LNCaP clone FGC (cell line): ENCODE results near the gene NMS.

ENCODE experiments used
- DNase-seq: peaks from one replicate; pipeline ENCODE4 v3.0.0-alpha.2; 2011; ENCODE audit warnings: low read depth
- H3K4me3 ChIP-seq: 2 replicates; pipeline ENCODE4 v1.5.1; 2011; ENCODE audit warnings: mild to moderate bottlenecking, low read depth, low read length, control low read depth
- CTCF ChIP-seq: IDR thresholded peaks from 2 replicates; pipeline ENCODE4 v1.5.1; 2012; ENCODE audit warnings: mild to moderate bottlenecking; ENCODE audit not compliant: control insufficient read depth, insufficient read depth; ENCODE audit errors: extremely low read depth

NMS gene

GRCh38 chr2:100483895-100484294 lies 13.6 kb downstream of the NMS start:
- DNase-seq: no peak
- TF ChIP-seq CTCF: no peak

GRCh38 chr2:100484390-100484789 lies 14.1 kb downstream of the NMS start:
- no peak overlapping the region for H3K4me3 ChIP-seq
- no peak for TF ChIP-seq CTCF
- DNase-seq: no peak

More at GRCh38 chr2:100483895-100484294, 13.6 kb downstream of the NMS start:
- no peak overlapping the region for H3K4me3 ChIP-seq

GRCh38 chr2:100485396-100485795 lies 15.1 kb downstream of the NMS start:
- TF ChIP-seq CTCF: no peak
- DNase-seq: no peak
- no peak overlapping the region for H3K4me3 ChIP-seq

GRCh38 chr2:100494712-100495111 lies 24.4 kb downstream of the NMS start:
- no peak for DNase-seq
- no peak for TF ChIP-seq CTCF
- H3K4me3 ChIP-seq: no peak overlapping the region

GRCh38 chr2:100502782-100503181 lies 32.5 kb downstream of the NMS start:
- DNase-seq: no peak
- H3K4me3 ChIP-seq: no peak overlapping the region

GRCh38 chr2:100504542-100504941 lies 34.3 kb downstream of the NMS start:
- no peak for DNase-seq
- no peak overlapping the region for H3K4me3 ChIP-seq
- TF ChIP-seq CTCF: no peak

More at GRCh38 chr2:100502782-100503181, 32.5 kb downstream of the NMS start:
- no peak for TF ChIP-seq CTCF

GRCh38 chr2:100509066-100509465 lies 38.8 kb downstream of the NMS start:
- no peak for DNase-seq
- no peak overlapping the region for H3K4me3 ChIP-seq
- no peak for TF ChIP-seq CTCF
